K562 (cell line): Measurements from ENCODE around the gene PACRG. TPM values are rescaled to one million over a fixed set of nuclear protein-coding genes. Genes with fewer than 3 reads are reported as not detected.

Experiments
- HEY1 ChIP-seq: fragments of 250-450 bp; sonication (Bioruptor Pico); IDR thresholded peaks from 2 replicates; pipeline ENCODE4 v1.5.0; 2020; ENCODE audit warnings: mild to moderate bottlenecking, moderate library complexity, borderline replicate concordance
- HOXB6 ChIP-seq: fragments of 250-450 bp; sonication (Bioruptor Pico); IDR thresholded peaks from 2 replicates; pipeline ENCODE4 v1.5.1; 2022; ENCODE audit warnings: mild to moderate bottlenecking, borderline replicate concordance
- NFE2 ChIP-seq: IDR thresholded peaks from 2 replicates; pipeline ENCODE4 v1.6.1; 2014; ENCODE audit warnings: antibody characterized with exemption, low read depth
- NFIX ChIP-seq: fragments of 250-450 bp; sonication (Bioruptor Pico); IDR thresholded peaks from 2 replicates; pipeline ENCODE4 v1.4.0; 2020; ENCODE audit warnings: low read depth, mild to moderate bottlenecking, moderate library complexity
- OTX1 ChIP-seq: fragments of 450-650 bp; formaldehyde crosslinking; IDR thresholded peaks from 2 replicates; pipeline ENCODE4 v1.4.0; 2022; ENCODE audit warnings: mild to moderate bottlenecking
- PHF8 ChIP-seq: fragments of 200-600 bp; sonication (generic); IDR thresholded peaks from 2 replicates; pipeline ENCODE4 v1.6.1; 2012; ENCODE audit warnings: mixed run types, mild to moderate bottlenecking, inconsistent platforms, low read length, moderate library complexity, borderline replicate concordance
- PKNOX1 ChIP-seq: fragments of 450-650 bp; IDR thresholded peaks from 2 replicates; pipeline ENCODE4 v1.6.1; 2016
- RHOXF2B ChIP-seq: fragments of 250-450 bp; sonication (Bioruptor Pico); conservative IDR thresholded peaks from 2 replicates; pipeline ENCODE4 v1.5.1; 2021
- RUNX1 ChIP-seq: sonication (generic); IDR thresholded peaks from 2 replicates; pipeline ENCODE4 v1.6.1; 2016; ENCODE audit warnings: antibody characterized with exemption, low read depth
- STAT5A ChIP-seq: IDR thresholded peaks from 2 replicates; pipeline ENCODE4 v1.6.1; 2012; ENCODE audit warnings: low read length, inconsistent platforms, borderline replicate concordance
- THRA ChIP-seq: fragments of 450-650 bp; IDR thresholded peaks from 2 replicates; pipeline ENCODE4 v1.6.1; 2017; ENCODE audit warnings: mild to moderate bottlenecking, moderate library complexity
- XRCC4 ChIP-seq: IDR thresholded peaks from one replicate; pipeline ENCODE4 v1.6.1; 2011; ENCODE audit not compliant: insufficient read depth, insufficient read length; ENCODE audit errors: extremely low read depth
- ZNF274 ChIP-seq: IDR thresholded peaks from 2 replicates; pipeline ENCODE4 v1.6.1; 2011; ENCODE audit warnings: low read depth, mild to moderate bottlenecking, low read length, moderate library complexity, borderline replicate concordance
- ZNF408 ChIP-seq: fragments of 250-450 bp; sonication (Bioruptor Pico); IDR thresholded peaks from 2 replicates; pipeline ENCODE4 v1.4.0; 2020; ENCODE audit warnings: low read depth, mild to moderate bottlenecking, moderate library complexity
- ZNF436 ChIP-seq: fragments of 250-450, 450-650 bp; sonication (Bioruptor Pico); formaldehyde crosslinking; IDR thresholded peaks from 2 replicates; pipeline ENCODE4 v1.7.0; 2020; ENCODE audit warnings: mild to moderate bottlenecking
- ZNF551 ChIP-seq: fragments of 250-450 bp; sonication (Bioruptor Pico); IDR thresholded peaks from 2 replicates; pipeline ENCODE4 v1.5.0; 2021; ENCODE audit warnings: mild to moderate bottlenecking, moderate library complexity
- ZNF75A ChIP-seq: fragments of 450-650 bp; formaldehyde crosslinking; IDR thresholded peaks from 2 replicates; pipeline ENCODE4 v1.4.0; 2020; ENCODE audit warnings: mild to moderate bottlenecking
- ZNF76 ChIP-seq: fragments of 250-450 bp; sonication (Bioruptor Pico); IDR thresholded peaks from 2 replicates; pipeline ENCODE4 v1.4.0; 2020; ENCODE audit warnings: mild to moderate bottlenecking, moderate library complexity, borderline replicate concordance
- polyA plus RNA-seq, 8 experiments: library from polyadenylated mRNA; depleted of rRNA in 4 of 8; stranded (reverse) in 5 of 8; unstranded in 3 of 8; fragments of >200 nt; fragmentation: Nextera tagmentation in 2 of 8; fragmentation: Illumina TruSeq in 1 of 8; extraction: Ambion mirVana in 2 of 8; extraction: Trizol in 1 of 8; gene quantifications; 2 replicates each; pipeline versions ENCODE4 v1.2.1 to v1.2.3, GENCODE V29; 2011 to 2014; ENCODE audit warnings: inconsistent platforms in 1 of 8, missing spikeins in 1 of 8
- total RNA-seq, 7 experiments: library from RNA; depleted of rRNA in 6 of 7; stranded (reverse); fragments of >200 nt in 6 of 7; fragmentation: Illumina TruSeq in 2 of 7; extraction: Trizol in 2 of 7; gene quantifications; 2 replicates each; pipeline versions ENCODE4 v1.2.1 to v1.2.3, GENCODE V29; 2011 to 2021; ENCODE audit warnings: low replicate concordance in 1 of 7
- TF ChIP-seq, protein P1 (sequence below): IDR thresholded peaks from 2 replicates; pipeline ENCODE4 v1.6.1; 2011; ENCODE audit warnings: borderline replicate concordance, low read depth, mild to moderate bottlenecking, moderate library complexity, low read length; ENCODE audit not compliant: insufficient read depth, poor library complexity, severe bottlenecking
- TF ChIP-seq, protein P2 (sequence below), 3 experiments: fragments of 200-800 bp in 1 of 3; fragments of 250-450 bp in 1 of 3; fragments of 450-650 bp in 1 of 3; sonication (Bioruptor Pico) in 1 of 3; sonication (Bioruptor generic) in 1 of 3; formaldehyde crosslinking in 1 of 3; IDR thresholded peaks; 2 replicates each; pipeline versions ENCODE4 v1.6.1 to v1.8.0; 2016 to 2022; ENCODE audit warnings: mild to moderate bottlenecking in 2 of 3, missing genetic modification characterization in 2 of 3, missing compliant biosample characterization in 1 of 3, moderate library complexity in 1 of 3

PACRG gene
- total and polyA plus RNA-seq, 9 of the 15 experiments (the other 6 are each of a cell fraction or from before 2014, with no cell fraction given), result 0.04 TPM; not detected in 8

- TF ChIP-seq PHF8, result peak; percentile 82; the same call in 1 of the 2 replicates
- no peak for TF ChIP-seq PKNOX1
- no peak for TF ChIP-seq THRA
- TF ChIP-seq ZNF551 (CRISPR knock-in tag), result no peak
- no peak for TF ChIP-seq ZNF408 (CRISPR knock-in tag)
- TF ChIP-seq OTX1 (CRISPR knock-in tag), result no peak
- no peak for TF ChIP-seq XRCC4
- no peak for TF ChIP-seq ZNF75A (CRISPR knock-in tag)
- TF ChIP-seq RHOXF2B (CRISPR knock-in tag), result no peak
- no peak for TF ChIP-seq ZNF436 (CRISPR knock-in tag)
- TF ChIP-seq HEY1 (CRISPR knock-in tag), result no peak
- TF ChIP-seq, protein P1, sequence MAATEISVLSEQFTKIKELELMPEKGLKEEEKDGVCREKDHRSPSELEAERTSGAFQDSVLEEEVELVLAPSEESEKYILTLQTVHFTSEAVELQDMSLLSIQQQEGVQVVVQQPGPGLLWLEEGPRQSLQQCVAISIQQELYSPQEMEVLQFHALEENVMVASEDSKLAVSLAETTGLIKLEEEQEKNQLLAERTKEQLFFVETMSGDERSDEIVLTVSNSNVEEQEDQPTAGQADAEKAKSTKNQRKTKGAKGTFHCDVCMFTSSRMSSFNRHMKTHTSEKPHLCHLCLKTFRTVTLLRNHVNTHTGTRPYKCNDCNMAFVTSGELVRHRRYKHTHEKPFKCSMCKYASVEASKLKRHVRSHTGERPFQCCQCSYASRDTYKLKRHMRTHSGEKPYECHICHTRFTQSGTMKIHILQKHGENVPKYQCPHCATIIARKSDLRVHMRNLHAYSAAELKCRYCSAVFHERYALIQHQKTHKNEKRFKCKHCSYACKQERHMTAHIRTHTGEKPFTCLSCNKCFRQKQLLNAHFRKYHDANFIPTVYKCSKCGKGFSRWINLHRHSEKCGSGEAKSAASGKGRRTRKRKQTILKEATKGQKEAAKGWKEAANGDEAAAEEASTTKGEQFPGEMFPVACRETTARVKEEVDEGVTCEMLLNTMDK, result no peak
- no peak for TF ChIP-seq RUNX1
- no peak for TF ChIP-seq HOXB6
- no peak for TF ChIP-seq NFE2
- no peak for TF ChIP-seq STAT5A
- TF ChIP-seq NFIX (CRISPR knock-in tag), result no peak
- no peak for TF ChIP-seq ZNF274
- TF ChIP-seq, protein P2, sequence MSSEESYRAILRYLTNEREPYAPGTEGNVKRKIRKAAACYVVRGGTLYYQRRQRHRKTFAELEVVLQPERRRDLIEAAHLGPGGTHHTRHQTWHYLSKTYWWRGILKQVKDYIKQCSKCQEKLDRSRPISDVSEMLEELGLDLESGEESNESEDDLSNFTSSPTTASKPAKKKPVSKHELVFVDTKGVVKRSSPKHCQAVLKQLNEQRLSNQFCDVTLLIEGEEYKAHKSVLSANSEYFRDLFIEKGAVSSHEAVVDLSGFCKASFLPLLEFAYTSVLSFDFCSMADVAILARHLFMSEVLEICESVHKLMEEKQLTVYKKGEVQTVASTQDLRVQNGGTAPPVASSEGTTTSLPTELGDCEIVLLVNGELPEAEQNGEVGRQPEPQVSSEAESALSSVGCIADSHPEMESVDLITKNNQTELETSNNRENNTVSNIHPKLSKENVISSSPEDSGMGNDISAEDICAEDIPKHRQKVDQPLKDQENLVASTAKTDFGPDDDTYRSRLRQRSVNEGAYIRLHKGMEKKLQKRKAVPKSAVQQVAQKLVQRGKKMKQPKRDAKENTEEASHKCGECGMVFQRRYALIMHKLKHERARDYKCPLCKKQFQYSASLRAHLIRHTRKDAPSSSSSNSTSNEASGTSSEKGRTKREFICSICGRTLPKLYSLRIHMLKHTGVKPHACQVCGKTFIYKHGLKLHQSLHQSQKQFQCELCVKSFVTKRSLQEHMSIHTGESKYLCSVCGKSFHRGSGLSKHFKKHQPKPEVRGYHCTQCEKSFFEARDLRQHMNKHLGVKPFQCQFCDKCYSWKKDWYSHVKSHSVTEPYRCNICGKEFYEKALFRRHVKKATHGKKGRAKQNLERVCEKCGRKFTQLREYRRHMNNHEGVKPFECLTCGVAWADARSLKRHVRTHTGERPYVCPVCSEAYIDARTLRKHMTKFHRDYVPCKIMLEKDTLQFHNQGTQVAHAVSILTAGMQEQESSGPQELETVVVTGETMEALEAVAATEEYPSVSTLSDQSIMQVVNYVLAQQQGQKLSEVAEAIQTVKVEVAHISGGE (CRISPR knock-in tag; IDR thresholded peaks at IDR 0.05), result no peak
- TF ChIP-seq ZNF76 (CRISPR knock-in tag), result no peak
Measured at GRCh38 chr6:162727322-162728182, at the start of gene PACRG, which contains the start of gene PRKN (continued).
